ENCODE results near the gene DPP9. TPM values are rescaled to one million over a fixed set of nuclear protein-coding genes. Genes with fewer than 3 reads are reported as not detected.

DPP9 gene
- total and polyA plus RNA-seq, 8 donors = 18.7 to 178 (median 48.7) TPM

DNA sequence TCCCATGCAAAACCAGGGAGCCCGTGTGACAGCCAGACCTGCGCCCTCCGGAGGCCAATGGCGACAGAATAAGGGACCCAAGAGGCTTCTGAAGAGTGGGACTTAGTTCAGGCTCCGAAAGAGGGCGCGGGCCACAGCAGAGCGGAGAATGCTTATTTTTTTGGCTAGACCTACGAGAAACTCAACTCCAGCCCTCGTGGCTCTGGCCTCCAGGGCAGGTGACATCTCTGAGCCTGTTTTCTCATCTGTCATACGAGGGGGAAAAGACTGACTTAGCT, 23.0 kb downstream of the DPP9 start:
- intact Hi-C loops (cut with DNase I; ENCODE audit: low total_unique reads) = no loop called here
- TF ChIP-seq EP300 (IDR thresholded peaks at IDR 0.05) (no peak), CTCF (IDR thresholded peaks at IDR 0.05) (no peak), POLR2A (IDR thresholded peaks at IDR 0.05) (no peak), POLR2AphosphoS5 (IDR thresholded peaks at IDR 0.05) (no peak)
- 83 to 94% (median 92%) methylated on average over 11 of the region's 11 CpGs for WGBS, 5 donors
- Histone ChIP-seq H3K9me3 (no peaks in the 10 kb centered on the region), H3K4me1 (peaks cover 4 to 13% (median 9%) of the 10 kb centered on the region in 4 donors), H3K36me3 (peaks cover 78 to 100% (median 100%) of the 10 kb centered on the region in 4 donors), H3K27me3 (no peaks in the 10 kb centered on the region), H3K4me3 (no peak overlapping the region), H3K27ac (no peak overlapping the region)
- DNase-seq = no peak

DNA sequence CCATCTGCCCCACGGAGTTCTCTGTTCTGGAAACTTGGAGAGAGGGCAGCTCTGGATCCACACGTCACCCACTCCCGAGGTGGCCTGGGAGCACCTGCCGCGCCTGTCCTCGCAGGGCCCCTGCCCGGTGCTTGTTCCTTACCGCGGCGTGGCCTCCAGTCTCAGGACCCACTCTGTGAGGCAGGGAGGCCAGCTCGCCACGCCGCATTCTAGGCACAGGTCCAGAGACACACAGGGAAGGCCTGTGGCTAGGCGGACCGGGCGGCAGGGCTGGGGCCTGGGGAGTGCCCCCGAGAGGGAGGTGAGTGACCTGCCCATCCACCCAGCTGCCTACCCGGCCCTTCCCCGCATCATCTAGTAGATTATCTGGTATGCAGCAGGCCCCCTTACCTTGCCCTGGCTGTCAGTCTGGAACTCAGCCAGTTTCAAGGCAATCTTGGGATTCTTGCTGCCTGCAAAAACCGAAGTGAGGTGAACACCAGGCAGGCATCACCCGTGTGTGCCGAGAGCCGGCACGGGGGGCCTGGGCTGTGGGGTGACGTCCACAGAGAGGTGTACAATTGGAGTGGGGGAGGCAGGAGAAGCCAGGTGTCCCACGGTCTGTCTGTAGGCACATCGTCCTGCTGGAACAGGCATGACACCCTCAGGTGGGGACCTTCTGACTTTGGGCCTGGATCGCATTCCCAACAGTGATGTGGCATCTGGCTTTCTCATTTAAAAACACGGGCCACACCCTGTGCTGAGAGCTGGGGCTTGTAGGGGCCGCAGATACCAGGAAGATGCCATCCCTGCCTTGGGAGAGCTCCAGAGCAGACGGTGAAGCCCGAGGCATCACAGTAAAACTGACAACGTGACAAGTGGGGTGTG, 23.6 kb downstream of the DPP9 start:
- no peak for DNase-seq
- H3K27ac ChIP-seq = no peak overlapping the region
- no peak overlapping the region for H3K4me3 ChIP-seq
- H3K36me3 ChIP-seq = peaks cover 84 to 100% (median 100%) of the 10 kb centered on the region in 4 donors
- H3K27me3 ChIP-seq = no peaks in the 10 kb centered on the region
- intact Hi-C loops (cut with DNase I; ENCODE audit: low total_unique reads) = no loop called here
- peaks cover 0 to 12% (median 6%) of the 10 kb centered on the region in 4 donors for H3K4me1 ChIP-seq
- TF ChIP-seq POLR2A (IDR thresholded peaks at IDR 0.05) (no peak), EP300 (IDR thresholded peaks at IDR 0.05) (no peak), CTCF (IDR thresholded peaks at IDR 0.05) (no peak), POLR2AphosphoS5 (IDR thresholded peaks at IDR 0.05) (no peak)
- no peaks in the 10 kb centered on the region for H3K9me3 ChIP-seq
- WGBS, 5 donors = 82 to 91% (median 90%) methylated on average over 25 to 33 of the region's 33 CpGs

DNA sequence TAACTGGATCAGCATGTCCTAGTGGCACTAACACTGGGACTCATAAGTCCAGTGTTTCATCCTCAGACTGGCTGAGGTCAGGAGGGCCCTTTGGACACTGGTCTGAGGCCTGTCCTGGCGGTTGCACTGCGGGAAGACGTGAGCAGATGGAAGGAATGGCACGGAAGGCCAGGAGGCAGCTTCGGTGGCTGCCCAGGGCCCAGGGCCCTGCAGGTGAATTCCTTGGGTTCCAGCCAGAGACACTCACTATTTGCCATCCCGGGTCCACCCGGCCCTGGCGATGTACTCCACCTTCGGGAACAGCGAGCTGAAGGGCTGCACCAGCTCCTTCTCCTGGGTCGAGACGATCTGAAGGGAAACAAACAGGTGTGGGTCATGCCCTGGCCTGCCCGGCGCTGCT, 26.3 kb downstream of the DPP9 start:
- no peak overlapping the region for H3K4me3 ChIP-seq
- H3K9me3 ChIP-seq = no peaks in the 10 kb centered on the region
- no peaks in the 10 kb centered on the region for H3K27me3 ChIP-seq
- WGBS, 5 donors = 80 to 94% (median 83%) methylated on average over 7 to 14 of the region's 14 CpGs
- peak overlapping the region in 2 of 5 donors; percentile 44 to 48 for H3K27ac ChIP-seq
- peaks cover 0 to 26% (median 16%) of the 10 kb centered on the region in 4 donors for H3K4me1 ChIP-seq
- no peak for DNase-seq
- intact Hi-C loops (cut with DNase I; ENCODE audit: low total_unique reads) = no loop called here
- H3K36me3 ChIP-seq = peaks cover 89 to 100% (median 100%) of the 10 kb centered on the region in 4 donors
- TF ChIP-seq CTCF (IDR thresholded peaks at IDR 0.05) (no peak), EP300 (IDR thresholded peaks at IDR 0.05) (no peak)

DNA sequence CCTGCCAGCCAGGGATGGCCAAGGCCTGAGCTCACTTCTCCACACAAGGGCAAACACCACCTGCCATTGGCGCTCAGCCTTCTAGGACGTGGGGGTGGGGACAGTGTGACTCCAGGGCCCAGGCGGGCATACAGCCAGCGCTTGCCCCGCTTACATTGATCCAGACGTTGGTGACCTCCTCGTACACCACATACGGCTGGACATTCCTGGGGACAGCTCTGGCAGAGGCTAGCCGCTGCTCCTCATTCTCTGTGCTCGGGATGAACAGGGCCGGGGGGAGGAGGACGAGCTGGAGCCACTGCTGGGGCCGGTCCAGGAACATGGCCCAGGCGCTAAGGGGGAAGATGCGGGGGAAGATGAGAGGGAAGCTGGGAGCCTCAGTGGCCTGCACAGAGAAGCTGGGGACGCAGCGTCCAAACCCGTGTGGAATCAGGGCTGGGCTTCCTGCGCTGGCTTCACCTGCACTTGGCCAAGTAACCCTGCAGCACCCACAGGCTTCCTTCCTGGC, 28.4 kb downstream of the DPP9 start:
- Histone ChIP-seq H3K4me3 (no peak overlapping the region), H3K27me3 (no peaks in the 10 kb centered on the region), H3K36me3 (peaks cover 84 to 100% (median 99%) of the 10 kb centered on the region in 4 donors), H3K9me3 (no peaks in the 10 kb centered on the region), H3K27ac (peak overlapping the region in 4 of 5 donors; percentile 2 to 70 (median 58)), H3K4me1 (peaks cover 0 to 26% (median 11%) of the 10 kb centered on the region in 4 donors)
- no peak for DNase-seq
- 85 to 93% (median 89%) methylated on average over 19 of the region's 19 CpGs for WGBS, 5 donors
- TF ChIP-seq POLR2AphosphoS5 (IDR thresholded peaks at IDR 0.05) (no peak), CTCF (IDR thresholded peaks at IDR 0.05) (no peak), EP300 (IDR thresholded peaks at IDR 0.05) (no peak), POLR2A (IDR thresholded peaks at IDR 0.05) (no peak)
- intact Hi-C loops (cut with DNase I; ENCODE audit: low total_unique reads) = no loop called here
